Sciatic nerve (tissue), 2 donors: ENCODE data around the gene NANOG. TPM values are rescaled to one million over a fixed set of nuclear protein-coding genes. Genes with fewer than 3 reads are reported as not detected.
"Not testable (repeated sequence)": the region's sequence is repeated elsewhere in the genome, so short reads cannot be mapped to it uniquely, and the experiment has no call there.

Experiments
- ATAC-seq: fragments of 200-7000 bp; cut with Tn5 transposase; one replicate; pipeline ENCODE4 v1.9.1; 2020; ENCODE audit warnings: mild to moderate bottlenecking, moderate library complexity
- DNase-seq: peaks from one replicate; pipeline ENCODE4 v3.0.0-alpha.2; 2020; ENCODE audit warnings: low spot score
- intact Hi-C: fragments of 100-400 bp; cut with DNase I; formaldehyde crosslinking; loops from one replicate; pipeline ENCODE4 v1.14.2; 2022
- total RNA-seq: library from RNA; stranded (reverse); fragmentation: NEBNext Ultra II Directional; extraction: Animal tissue kit (Norgen Biotek cat#: 25700); gene quantifications from one replicate; pipeline ENCODE4 v1.2.1, GENCODE V29; 2021
- donor health status: DM: no; HTN: no; CAD: no.
- donor health status: DM: no; HTN: no; CAD: no.

Gene NANOG
- total RNA-seq, 1 donor from 2014 or later: 0.31 TPM

- DNase-seq, intact Hi-C loops: not testable (repeated sequence)
- ATAC-seq: peak; percentile 88
Observed at GRCh38 chr12:7847226-7848097, 58.3 kb downstream of the NANOG start.

- ATAC-seq, DNase-seq, intact Hi-C loops: not testable (repeated sequence)
Observed at GRCh38 chr12:7848098-7848422, 58.9 kb downstream of the NANOG start.

Other genes starting within 250 kb of the NANOG start
- not detected for gene APOBEC1, start 123.5 kb upstream of the NANOG start, total RNA-seq
- 1.3 TPM for gene GDF3, start 93.6 kb upstream of the NANOG start, total RNA-seq
- gene DPPA3, start 78.0 kb upstream of the NANOG start, total RNA-seq: not detected
- not detected for gene CLEC4C, start 42.0 kb upstream of the NANOG start, total RNA-seq
- gene NANOGNB, start 24.2 kb upstream of the NANOG start, total RNA-seq: not detected
- gene SLC2A14, start 83.5 kb downstream of the NANOG start, total RNA-seq: 7.5 TPM
- 431 TPM for gene SLC2A3, start 146.8 kb downstream of the NANOG start, total RNA-seq
- gene FOXJ2, start 243.3 kb downstream of the NANOG start, total RNA-seq: 29.9 TPM